CD4-positive, alpha-beta T cell treated with Interleukin-4 for 4 hours (primary cell): ENCODE results near the gene NOL8.

ENCODE experiments used
- DNase-seq: peaks from one replicate; pipeline ENCODE4 v3.0.0-alpha.2; 2020

NOL8 gene

DNA sequence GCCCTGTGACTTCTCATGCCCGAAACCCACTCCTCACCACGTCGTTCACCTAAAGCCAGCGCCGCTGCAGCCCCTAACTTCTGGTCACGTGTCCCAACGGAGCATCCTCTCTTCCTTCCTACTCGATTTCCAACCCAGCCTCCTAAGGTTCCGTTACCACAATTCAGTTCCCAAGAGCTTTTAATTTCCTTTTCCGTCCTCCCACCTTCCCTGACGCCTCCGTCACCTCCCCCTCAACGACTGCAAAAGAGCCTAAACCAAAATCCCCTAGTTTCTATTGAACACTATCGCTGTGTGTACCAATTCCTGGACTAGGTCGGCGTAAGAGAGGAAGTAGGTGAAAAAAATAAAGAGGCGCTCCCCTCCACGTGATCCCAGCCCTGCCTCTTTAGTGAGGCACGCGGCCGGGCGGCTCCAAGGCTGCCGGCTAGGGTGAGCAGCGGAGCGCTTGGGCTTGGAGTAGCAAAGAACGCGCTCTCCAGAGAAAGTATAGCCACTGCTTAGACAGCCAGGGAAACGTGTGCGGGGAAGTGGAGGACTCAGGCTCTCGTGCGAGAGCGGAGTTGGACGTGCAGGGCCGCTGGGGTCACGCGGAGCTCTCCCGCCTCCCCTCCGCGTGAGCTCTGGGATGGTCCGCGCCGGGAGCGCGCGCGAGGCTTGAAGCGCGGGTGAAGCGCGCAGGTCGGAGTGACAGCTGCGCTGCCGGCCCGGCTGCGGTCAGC lies at the start of gene NOL8, which contains the start of gene CENPP:
Gene NOL8 (minus strand): TSS at position 82 of the 722 bp plus-strand sequence. CDS start 1,189 bp downstream, outside the sequence.
Gene CENPP (plus strand): TSS at position 685 of the 722 bp plus-strand sequence.
- peak; percentile 83 for DNase-seq

DNA sequence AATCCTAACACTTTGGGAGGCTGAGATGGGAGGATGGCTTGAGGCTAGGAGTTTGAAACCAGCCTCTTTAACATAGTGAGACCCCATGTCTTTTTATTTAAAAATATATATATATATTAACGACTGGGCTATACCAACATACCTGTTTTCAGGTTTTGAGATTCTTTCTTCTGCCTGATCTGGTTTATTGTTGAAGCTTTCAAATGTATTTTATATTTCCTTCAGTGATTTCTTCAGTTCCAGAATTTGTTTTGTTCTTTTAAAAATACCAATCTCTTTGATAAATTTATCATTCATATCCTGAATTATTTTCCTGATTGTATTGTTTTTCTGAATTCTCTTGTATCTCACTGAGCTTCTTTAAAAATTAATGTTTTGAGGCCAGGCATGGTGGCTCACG lies 48.0 kb upstream of the NOL8 start:
- DNase-seq: no peak

GRCh38 chr9:92369075-92369474 lies 43.9 kb upstream of the NOL8 start:
- DNase-seq: no peak

GRCh38 chr9:92360083-92360482 lies 34.9 kb upstream of the NOL8 start:
- no peak for DNase-seq

GRCh38 chr9:92359394-92359995 lies 34.3 kb upstream of the NOL8 start:
- DNase-seq: no peak

GRCh38 chr9:92353051-92353450 lies 27.9 kb upstream of the NOL8 start:
- DNase-seq: no peak

DNA sequence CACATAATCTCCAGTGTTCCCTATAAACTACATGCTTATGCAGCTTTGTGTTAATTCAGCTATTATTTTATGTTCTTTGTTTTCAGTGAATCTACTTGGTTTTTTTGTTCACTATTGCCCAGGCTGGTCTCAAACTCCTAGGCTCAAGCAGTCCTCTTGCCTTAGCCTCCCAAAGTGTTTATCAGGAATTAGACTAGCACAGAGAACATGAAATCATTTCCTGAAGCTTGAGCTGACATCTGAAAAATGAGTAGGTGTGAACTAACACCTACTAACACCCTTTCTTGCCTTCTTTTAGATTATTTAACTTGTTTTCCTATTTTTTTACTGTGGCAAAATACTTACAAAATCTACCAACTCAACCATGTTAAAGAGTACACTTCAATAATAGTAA lies 25.6 kb upstream of the NOL8 start:
- no peak for DNase-seq

DNA sequence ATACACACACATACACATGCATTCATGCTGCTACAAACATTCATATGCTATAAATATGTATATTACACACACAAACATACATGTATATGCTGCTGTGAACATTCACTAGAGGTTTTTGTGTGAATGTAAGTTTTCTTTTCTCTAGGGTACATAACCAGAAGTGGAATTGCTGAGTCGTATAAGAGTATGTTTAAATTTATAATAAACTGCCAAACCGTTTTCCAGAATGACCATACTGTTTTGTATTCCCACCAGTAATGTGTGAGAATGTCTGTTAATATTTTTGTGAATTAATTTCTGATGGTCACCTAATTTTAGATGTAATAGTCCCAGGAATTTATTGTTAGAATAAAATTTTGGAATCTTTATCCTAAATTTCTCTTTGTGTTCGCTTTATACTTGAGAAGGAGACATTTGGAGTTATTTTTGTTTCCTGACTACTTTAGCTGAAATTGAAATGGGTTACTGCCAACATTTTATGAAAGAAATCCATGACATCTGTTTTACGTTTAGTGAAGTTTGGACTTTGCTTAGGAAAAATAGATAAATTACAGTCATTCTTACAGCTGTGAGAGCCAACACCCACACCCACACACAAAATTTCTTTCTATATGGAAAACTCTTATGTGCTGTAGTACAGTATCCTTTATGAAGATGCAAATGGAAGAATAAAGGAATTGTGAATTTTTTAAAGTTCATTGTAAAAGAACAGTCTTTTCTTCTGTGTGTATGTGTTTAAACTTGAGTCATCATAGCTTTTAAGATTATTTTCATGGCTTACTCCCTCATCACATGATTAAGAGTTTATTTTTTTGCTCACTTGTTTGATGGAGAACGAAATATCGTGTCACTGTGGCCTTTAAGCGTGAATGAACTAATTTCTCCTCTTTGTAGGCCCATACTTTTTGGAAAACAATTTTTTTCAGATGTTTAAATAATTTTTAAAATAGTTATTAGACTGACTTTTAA lies 24.9 kb upstream of the NOL8 start:
- no peak for DNase-seq

DNA sequence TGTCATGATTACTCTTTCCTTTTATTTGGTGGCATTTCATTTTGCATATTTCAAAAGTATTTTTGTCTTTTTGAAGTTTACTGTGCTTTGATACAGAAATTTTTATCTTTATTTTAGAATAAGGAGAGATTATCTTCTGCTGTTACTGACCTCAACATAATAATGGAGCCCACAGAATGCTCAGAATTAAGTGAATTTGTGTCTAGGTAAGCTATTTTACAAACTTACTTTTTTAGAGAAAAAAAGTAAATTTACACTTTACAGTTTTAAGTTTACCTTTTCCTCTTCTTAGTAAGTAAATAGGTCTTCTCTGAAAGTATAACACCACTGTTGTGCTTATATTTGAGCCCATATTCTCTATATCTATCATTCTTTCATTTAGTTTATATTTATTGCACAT lies 20.4 kb upstream of the NOL8 start:
- no peak for DNase-seq

GRCh38 chr9:92342825-92343488 lies 17.8 kb upstream of the NOL8 start:
- DNase-seq: no peak

DNA sequence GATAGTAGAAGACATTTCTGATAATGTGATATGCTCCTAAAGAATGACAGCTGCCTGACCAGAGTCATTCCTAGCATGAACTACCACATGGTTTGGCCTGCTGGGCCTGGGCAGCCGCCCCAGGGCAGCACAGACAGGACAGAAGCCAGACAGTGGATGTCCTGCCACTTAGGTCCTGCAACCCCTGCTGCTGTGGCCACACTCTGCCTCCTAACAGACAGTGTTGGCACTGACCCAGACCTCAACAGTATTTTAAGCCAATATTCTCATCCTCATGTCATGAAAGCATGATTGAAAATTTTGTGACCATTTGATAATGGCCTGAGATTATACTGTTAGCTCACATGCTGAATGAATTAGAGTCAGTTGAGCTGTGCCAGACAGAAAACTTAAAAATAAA lies 16.4 kb upstream of the NOL8 start:
- DNase-seq: no peak

- DNase-seq: no peak
Measured at GRCh38 chr9:92333282-92333634, 8.1 kb upstream of the NOL8 start.

- DNase-seq: no peak
Measured at GRCh38 chr9:92332577-92333281, 7.6 kb upstream of the NOL8 start.

- DNase-seq: no peak
Measured at GRCh38 chr9:92328225-92328624, 3.1 kb upstream of the NOL8 start.

- no peak for DNase-seq
Measured at GRCh38 chr9:92327283-92327850, 2.2 kb upstream of the NOL8 start.

- DNase-seq: no peak
Measured at GRCh38 chr9:92325991-92326500, 896 bp upstream of the NOL8 start.

DNA sequence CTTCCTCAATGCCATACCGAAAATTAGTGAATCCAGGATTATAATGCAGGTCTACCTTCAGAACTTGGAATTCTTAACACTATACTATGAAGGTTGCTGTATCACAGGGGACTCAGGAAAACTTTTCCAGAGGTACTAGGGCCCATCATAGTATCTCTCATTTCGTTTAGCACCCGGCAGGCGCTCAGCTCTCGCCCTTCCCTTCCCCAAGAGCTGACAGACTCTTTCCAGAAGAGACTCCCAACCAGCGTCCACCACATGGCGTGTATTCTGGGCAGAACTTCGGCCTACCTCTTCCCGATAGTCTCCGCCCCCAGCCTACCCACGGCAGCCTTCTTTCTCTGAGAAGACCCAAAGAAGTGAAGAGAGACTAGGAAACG lies 271 bp downstream of the NOL8 start:
- no peak for DNase-seq

- DNase-seq: no peak
Measured at GRCh38 chr9:92324431-92324830, 719 bp downstream of the NOL8 start.

DNA sequence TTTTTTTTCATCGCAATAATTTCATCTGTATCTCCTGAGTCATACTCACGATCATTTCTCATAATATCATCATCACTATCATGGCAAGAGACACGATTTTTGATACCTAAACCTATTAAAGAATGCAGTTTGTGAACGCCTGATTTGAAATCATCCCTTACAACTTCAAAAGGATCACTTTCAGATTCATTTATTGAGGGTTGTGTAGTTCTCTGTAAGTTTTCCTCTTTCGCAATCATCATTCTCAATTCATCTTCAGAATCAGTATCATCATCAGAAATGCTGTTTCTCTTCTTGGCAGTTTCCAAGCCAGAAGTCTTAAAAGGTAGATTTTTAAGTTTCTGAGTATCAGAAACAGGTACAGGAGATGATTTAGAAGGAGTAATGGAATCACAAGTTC lies 9.7 kb downstream of the NOL8 start:
- no peak for DNase-seq

- DNase-seq: no peak
Measured at GRCh38 chr9:92313624-92314012, 11.5 kb downstream of the NOL8 start.

GRCh38 chr9:92312887-92313623 lies 12.1 kb downstream of the NOL8 start:
- no peak for DNase-seq
